Peyer's patch (tissue), 4 donors: Measurements from ENCODE around the gene ZFAND2A. TPM values are rescaled to one million over a fixed set of nuclear protein-coding genes. Genes with fewer than 3 reads are reported as not detected.

Experiments used
- DNase-seq, 3 donors: peaks; one replicate each; pipeline ENCODE4 v3.0.0-alpha.2; 2017 to 2019
- H3K27ac ChIP-seq, 4 donors: fragments of 200-600 bp; sonication (generic); one replicate each; pipeline ENCODE4 v1.5.1; 2016 to 2019
- H3K27me3 ChIP-seq, 2 donors: fragments of 200-600 bp; sonication (generic); one replicate each; pipeline ENCODE4 v1.5.1; 2019
- H3K36me3 ChIP-seq, 3 donors: fragments of 200-600 bp; sonication (generic); one replicate each; pipeline ENCODE4 v1.5.1; 2016 to 2019
- H3K4me1 ChIP-seq, 4 donors: fragments of 200-600 bp; sonication (generic); one replicate each; pipeline ENCODE4 v1.5.1; 2016 to 2019
- H3K4me3 ChIP-seq, 4 donors: fragments of 200-600 bp; sonication (generic); 1 replicate in 3 of 4; 2 replicates in 1 of 4; pipeline ENCODE4 v1.5.1; 2016 to 2019; ENCODE audit warnings: mild to moderate bottlenecking in 1 of 4
- H3K9me3 ChIP-seq, 4 donors: fragments of 200-600 bp; sonication (generic); one replicate each; pipeline ENCODE4 v1.5.1; 2016 to 2019; ENCODE audit warnings: mild to moderate bottlenecking in 1 of 4
- POLR2A ChIP-seq, 2 donors: fragments of 450-650 bp; IDR thresholded peaks; one replicate each; pipeline ENCODE4 v1.5.1; 2017; ENCODE audit warnings: antibody characterized with exemption in 2 of 2, mild to moderate bottlenecking in 2 of 2, moderate library complexity in 2 of 2
- total RNA-seq, 4 donors: library from RNA; depleted of rRNA; stranded (reverse); fragments of >200 nt; gene quantifications; one replicate each; pipeline ENCODE4 v1.1.0, GENCODE V29; 2016
- TF ChIP-seq, protein P1 (sequence below), 6 experiments: fragments of 450-650 bp in 4 of 6; fragments of 200-600 bp in 2 of 6; sonication (generic) in 1 of 6; IDR thresholded peaks; one replicate each; pipeline ENCODE4 v1.5.1; 2017 to 2019; ENCODE audit warnings: antibody characterized with exemption in 6 of 6, mild to moderate bottlenecking in 3 of 6, moderate library complexity in 1 of 6

The ZFAND2A gene
- total RNA-seq, 4 donors from 2014 or later: 16.0 to 30.5 (median 24.8) TPM

GRCh38 chr7:1176891-1177373, 16.9 kb upstream of the ZFAND2A start:
- no peak for TF ChIP-seq POLR2A (IDR thresholded peaks at IDR 0.05)
- TF ChIP-seq, protein P1, sequence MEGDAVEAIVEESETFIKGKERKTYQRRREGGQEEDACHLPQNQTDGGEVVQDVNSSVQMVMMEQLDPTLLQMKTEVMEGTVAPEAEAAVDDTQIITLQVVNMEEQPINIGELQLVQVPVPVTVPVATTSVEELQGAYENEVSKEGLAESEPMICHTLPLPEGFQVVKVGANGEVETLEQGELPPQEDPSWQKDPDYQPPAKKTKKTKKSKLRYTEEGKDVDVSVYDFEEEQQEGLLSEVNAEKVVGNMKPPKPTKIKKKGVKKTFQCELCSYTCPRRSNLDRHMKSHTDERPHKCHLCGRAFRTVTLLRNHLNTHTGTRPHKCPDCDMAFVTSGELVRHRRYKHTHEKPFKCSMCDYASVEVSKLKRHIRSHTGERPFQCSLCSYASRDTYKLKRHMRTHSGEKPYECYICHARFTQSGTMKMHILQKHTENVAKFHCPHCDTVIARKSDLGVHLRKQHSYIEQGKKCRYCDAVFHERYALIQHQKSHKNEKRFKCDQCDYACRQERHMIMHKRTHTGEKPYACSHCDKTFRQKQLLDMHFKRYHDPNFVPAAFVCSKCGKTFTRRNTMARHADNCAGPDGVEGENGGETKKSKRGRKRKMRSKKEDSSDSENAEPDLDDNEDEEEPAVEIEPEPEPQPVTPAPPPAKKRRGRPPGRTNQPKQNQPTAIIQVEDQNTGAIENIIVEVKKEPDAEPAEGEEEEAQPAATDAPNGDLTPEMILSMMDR (IDR thresholded peaks at IDR 0.05): peak; percentile 5 to 74 (median 54)
- no peaks in the 10 kb centered on the region for H3K27me3 ChIP-seq
- DNase-seq: peak; percentile 71 to 86 (median 85)
- H3K9me3 ChIP-seq: no peaks in the 10 kb centered on the region
- H3K27ac ChIP-seq: peak overlapping the region in 2 of 4 donors; percentile 49
- H3K4me3 ChIP-seq: peak overlapping the region in 1 of 4 donors; percentile 40
- H3K4me1 ChIP-seq: peaks cover 3 to 9% (median 7%) of the 10 kb centered on the region in 4 donors
- no peaks in the 10 kb centered on the region for H3K36me3 ChIP-seq

- Histone ChIP-seq H3K4me1 (peaks cover 3 to 9% (median 7%) of the 10 kb centered on the region in 4 donors), H3K27me3 (no peaks in the 10 kb centered on the region), H3K9me3 (no peaks in the 10 kb centered on the region), H3K27ac (peak overlapping the region in 3 of 4 donors; percentile 3 to 49 (median 49)), H3K4me3 (peak overlapping the region in 3 of 4 donors; percentile 29 to 49 (median 40)), H3K36me3 (no peaks in the 10 kb centered on the region)
- DNase-seq: peak; percentile 87 to 91 (median 91)
- TF ChIP-seq POLR2A (IDR thresholded peaks at IDR 0.05): peak in 1 of 2 donors; percentile 22
- TF ChIP-seq, protein P1 (IDR thresholded peaks at IDR 0.05): peak; percentile 87 to 97 (median 94)
Measured at GRCh38 chr7:1175967-1176851, 16.2 kb upstream of the ZFAND2A start.

- H3K4me3 ChIP-seq: peak overlapping the region in 1 of 4 donors; percentile 40
- DNase-seq: no peak
- H3K4me1 ChIP-seq: peaks cover 3 to 9% (median 7%) of the 10 kb centered on the region in 4 donors
- H3K36me3 ChIP-seq: no peaks in the 10 kb centered on the region
- peak overlapping the region in 1 of 4 donors; percentile 16 for H3K27ac ChIP-seq
- H3K27me3 ChIP-seq: no peaks in the 10 kb centered on the region
- H3K9me3 ChIP-seq: no peaks in the 10 kb centered on the region
- TF ChIP-seq, protein P1 (IDR thresholded peaks at IDR 0.05): no peak
- no peak for TF ChIP-seq POLR2A (IDR thresholded peaks at IDR 0.05)
Measured at GRCh38 chr7:1175597-1175966, 15.6 kb upstream of the ZFAND2A start.

DNA sequence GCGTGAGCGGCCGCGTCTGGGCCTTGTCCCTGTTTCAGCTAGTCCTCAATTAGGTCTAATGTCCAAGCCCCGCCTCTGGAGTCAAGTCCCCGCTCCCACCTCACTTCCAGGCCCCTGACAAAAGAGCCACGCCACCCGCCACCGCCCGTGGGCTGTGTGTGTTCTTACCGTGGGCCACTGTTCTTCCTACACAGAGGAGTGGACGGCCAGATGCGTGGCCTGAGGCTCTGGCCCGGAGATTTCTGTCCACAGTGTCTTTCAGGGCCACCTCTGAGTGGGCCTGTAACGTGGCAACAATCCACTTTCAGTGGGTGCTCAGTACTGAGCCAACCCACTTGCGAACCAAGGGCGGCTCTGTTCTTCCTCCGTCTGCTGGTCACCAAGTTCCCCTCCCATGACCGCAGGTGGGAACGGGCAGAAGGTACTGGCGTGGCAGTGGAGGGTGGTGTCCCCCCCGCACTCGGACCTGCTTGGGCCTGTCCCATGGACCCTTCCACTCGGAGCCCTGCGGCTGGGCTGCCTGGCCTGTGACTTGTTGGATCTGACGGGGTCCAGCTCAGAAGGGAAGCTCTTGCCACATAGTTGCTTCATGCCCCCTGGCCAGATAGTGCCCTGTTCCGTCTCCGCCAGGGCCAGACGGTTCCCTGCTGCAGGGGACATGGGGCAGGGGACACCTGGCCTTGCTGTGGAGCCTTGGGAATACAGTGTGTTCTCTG, 15.0 kb upstream of the ZFAND2A start:
- H3K9me3 ChIP-seq: no peaks in the 10 kb centered on the region
- TF ChIP-seq POLR2A (IDR thresholded peaks at IDR 0.05): no peak
- TF ChIP-seq, protein P1 (IDR thresholded peaks at IDR 0.05): no peak
- peaks cover 3 to 9% (median 7%) of the 10 kb centered on the region in 4 donors for H3K4me1 ChIP-seq
- no peaks in the 10 kb centered on the region for H3K27me3 ChIP-seq
- H3K36me3 ChIP-seq: no peaks in the 10 kb centered on the region
- no peak overlapping the region for H3K4me3 ChIP-seq
- DNase-seq: no peak
- no peak overlapping the region for H3K27ac ChIP-seq

DNA sequence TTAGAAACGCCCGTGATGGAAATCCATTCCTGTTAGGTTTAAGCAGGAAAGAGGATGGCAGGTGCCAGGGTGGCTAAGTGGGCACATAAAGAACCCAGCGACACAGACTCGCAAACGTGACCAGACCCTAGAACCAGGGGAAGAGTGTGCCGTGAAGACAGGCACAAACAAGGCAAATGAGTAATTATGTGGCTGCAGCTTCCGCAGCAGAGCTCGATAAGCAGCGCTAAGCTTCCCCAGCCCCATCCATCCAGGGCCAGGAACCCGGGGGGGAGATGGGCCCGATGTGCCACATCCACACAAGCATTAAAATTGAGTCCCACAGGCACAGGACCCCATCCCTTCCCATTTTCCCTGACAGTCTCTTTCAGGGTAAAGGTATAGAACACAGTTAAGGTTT, 14.0 kb upstream of the ZFAND2A start:
- H3K27ac ChIP-seq: no peak overlapping the region
- H3K9me3 ChIP-seq: no peaks in the 10 kb centered on the region
- no peak for DNase-seq
- no peak for TF ChIP-seq POLR2A (IDR thresholded peaks at IDR 0.05)
- TF ChIP-seq, protein P1 (IDR thresholded peaks at IDR 0.05): no peak
- no peaks in the 10 kb centered on the region for H3K36me3 ChIP-seq
- no peaks in the 10 kb centered on the region for H3K27me3 ChIP-seq
- no peak overlapping the region for H3K4me3 ChIP-seq
- H3K4me1 ChIP-seq: peaks cover 3 to 9% (median 9%) of the 10 kb centered on the region in 4 donors
